HL-60 (cell line): ENCODE results near the gene GRK5.

Source experiments
- POLR2AphosphoS5 ChIP-seq: IDR thresholded peaks from 2 replicates; pipeline ENCODE4 v1.6.1; 2012; ENCODE audit warnings: low read depth
- TF ChIP-seq, protein P1 (sequence below): IDR thresholded peaks from one replicate; pipeline ENCODE4 v1.5.1; 2011; ENCODE audit warnings: low read length, control low read depth, inconsistent platforms; ENCODE audit not compliant: insufficient read depth

DNA sequence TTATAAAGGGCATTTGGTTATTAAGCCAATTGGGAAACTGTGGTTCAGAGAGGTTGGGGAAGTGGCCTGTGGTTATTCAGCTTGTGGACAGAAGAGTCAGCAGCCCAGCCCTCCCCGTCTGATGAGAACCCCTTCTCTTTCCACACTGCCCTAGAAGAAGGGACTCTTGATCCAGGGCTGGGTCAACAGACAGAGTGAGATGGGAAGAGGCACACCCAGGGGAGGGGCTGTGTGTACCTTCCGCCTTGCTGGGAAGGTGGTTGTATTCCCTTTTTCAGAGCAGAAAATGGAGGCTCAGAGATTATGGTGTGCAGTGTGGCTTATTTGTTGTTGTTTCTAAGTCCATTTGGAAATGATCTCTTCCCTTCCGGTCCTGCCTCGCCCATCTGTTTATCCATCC is 103.4 kb downstream of the GRK5 start:
- TF ChIP-seq POLR2AphosphoS5, result no peak
- TF ChIP-seq, protein P1, sequence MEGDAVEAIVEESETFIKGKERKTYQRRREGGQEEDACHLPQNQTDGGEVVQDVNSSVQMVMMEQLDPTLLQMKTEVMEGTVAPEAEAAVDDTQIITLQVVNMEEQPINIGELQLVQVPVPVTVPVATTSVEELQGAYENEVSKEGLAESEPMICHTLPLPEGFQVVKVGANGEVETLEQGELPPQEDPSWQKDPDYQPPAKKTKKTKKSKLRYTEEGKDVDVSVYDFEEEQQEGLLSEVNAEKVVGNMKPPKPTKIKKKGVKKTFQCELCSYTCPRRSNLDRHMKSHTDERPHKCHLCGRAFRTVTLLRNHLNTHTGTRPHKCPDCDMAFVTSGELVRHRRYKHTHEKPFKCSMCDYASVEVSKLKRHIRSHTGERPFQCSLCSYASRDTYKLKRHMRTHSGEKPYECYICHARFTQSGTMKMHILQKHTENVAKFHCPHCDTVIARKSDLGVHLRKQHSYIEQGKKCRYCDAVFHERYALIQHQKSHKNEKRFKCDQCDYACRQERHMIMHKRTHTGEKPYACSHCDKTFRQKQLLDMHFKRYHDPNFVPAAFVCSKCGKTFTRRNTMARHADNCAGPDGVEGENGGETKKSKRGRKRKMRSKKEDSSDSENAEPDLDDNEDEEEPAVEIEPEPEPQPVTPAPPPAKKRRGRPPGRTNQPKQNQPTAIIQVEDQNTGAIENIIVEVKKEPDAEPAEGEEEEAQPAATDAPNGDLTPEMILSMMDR, result no peak
